GM18511 (cell line): Measurements from ENCODE around the gene SLC26A1.
"Not testable (repeated sequence)": the region's sequence is repeated elsewhere in the genome, so short reads cannot be mapped to it uniquely, and the experiment has no call there.

Experiments used
- ATAC-seq: cut with Tn5 transposase; IDR thresholded peaks from one replicate; pipeline ENCODE4 v1.9.1; 2021; ENCODE audit warnings: mild to moderate bottlenecking, moderate library complexity; ENCODE audit not compliant: unreplicated experiment

SLC26A1 gene

DNA sequence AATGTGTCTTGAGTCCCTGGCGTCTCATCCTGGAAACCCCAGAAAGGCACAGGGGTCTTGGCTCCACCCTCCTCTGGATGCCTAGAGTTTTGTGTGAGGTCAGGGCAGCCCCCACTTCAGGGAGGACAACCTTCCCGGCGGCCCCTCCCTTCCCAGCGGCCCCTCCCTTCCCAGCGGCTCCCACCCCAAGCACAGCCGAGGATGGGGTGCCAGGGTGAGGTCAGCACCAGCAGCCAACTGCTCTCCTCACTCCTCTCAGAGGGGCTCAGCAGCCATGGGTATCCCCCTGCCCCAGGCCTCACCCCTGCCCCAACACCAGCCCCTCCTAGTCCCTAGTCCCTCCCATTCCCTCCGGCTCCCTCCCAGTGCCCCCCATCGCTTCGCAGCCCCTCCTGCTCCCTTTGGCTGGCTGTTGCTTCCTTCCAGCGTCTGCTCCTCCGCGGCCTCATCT lies 37.2 kb downstream of the SLC26A1 start:
- ATAC-seq = no peak

- no peak for ATAC-seq
Observed at GRCh38 chr4:955161-955921, 37.9 kb downstream of the SLC26A1 start.

DNA sequence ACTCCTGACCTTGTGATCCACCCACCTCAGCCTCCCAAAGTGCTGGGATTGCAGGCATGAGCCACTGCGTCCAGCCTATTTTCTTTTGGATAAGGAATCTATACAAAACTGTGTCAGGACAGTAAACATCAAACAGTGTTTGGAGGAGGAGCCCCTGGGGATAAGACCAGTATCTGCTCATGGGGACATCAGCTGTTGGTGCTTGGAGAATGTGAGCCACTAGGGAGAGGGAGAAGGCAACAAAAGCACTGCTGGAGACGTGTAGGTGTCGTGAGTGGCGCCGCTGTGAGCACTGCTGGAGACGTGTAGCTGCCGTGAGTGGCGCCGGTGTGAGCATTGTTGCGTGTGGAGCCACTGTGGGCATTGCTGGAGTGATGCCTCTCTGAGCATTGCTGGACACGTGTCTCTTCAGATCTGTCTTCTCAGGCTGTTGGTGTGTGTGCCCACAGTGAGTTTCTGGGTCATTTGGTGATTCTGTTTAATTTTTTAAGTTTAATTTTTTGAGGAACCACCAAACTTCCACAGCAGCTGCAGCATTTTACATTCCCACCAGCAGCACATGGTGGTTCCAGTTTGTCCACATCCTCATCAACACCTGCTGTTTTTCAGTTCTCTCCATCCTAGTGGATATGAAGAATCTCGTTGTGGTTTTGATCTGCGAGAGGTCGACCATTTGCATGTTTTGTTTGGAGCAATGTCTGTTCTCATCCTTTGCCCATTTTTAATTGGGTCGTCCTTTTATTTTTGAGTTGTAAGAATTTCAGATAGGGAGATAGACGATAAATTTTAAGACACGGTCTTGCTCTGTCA lies 38.8 kb downstream of the SLC26A1 start:
- ATAC-seq = no peak

GRCh38 chr4:953574-953915 lies 39.7 kb downstream of the SLC26A1 start:
- ATAC-seq = no peak

- ATAC-seq = no peak
Observed at GRCh38 chr4:952881-953573, 40.2 kb downstream of the SLC26A1 start.

DNA sequence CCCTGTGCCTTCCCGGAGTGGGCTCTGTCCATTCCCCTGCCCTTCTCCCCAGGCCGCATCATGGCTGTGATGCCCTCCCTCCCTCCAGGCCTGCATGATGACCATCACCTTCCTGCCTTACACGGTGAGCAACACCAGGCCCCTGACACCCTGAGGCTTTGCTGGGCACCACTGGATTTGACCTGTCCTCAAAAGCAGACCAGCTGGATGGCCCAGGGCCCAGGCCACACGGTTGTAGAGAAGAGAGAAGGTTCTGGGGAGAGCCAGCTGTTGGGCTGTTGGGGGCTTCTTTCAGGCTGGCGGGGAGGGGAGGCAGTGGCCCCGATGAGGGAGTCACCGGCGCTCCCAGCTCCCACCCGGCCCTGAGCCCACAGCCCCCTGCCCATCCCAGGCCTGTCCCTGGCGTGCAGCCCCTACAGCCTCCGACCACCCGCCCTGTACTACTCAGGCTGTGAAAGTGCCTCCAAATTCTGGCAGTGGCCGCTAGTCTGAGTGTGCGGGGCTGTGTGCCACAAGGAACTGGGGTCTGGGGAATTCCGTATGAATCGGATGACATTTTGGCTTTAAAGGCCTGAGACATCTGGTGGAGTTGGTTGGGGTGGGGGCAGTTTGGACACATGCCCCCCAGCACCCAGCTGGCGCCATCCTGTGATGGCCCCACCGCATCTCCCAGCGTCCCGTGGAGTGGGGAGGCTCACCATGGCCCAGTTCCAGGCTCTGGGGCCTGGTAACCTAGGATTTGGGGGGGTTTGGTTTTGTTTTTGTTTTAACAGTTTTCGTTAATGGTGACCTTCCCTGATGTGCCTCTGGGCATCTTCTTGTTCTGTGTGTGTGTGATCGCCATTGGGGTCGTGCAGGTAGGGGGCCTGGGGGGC lies 41.4 kb downstream of the SLC26A1 start:
- ATAC-seq = no peak

- ATAC-seq = no peak
Observed at GRCh38 chr4:951186-951585, 42.0 kb downstream of the SLC26A1 start.

DNA sequence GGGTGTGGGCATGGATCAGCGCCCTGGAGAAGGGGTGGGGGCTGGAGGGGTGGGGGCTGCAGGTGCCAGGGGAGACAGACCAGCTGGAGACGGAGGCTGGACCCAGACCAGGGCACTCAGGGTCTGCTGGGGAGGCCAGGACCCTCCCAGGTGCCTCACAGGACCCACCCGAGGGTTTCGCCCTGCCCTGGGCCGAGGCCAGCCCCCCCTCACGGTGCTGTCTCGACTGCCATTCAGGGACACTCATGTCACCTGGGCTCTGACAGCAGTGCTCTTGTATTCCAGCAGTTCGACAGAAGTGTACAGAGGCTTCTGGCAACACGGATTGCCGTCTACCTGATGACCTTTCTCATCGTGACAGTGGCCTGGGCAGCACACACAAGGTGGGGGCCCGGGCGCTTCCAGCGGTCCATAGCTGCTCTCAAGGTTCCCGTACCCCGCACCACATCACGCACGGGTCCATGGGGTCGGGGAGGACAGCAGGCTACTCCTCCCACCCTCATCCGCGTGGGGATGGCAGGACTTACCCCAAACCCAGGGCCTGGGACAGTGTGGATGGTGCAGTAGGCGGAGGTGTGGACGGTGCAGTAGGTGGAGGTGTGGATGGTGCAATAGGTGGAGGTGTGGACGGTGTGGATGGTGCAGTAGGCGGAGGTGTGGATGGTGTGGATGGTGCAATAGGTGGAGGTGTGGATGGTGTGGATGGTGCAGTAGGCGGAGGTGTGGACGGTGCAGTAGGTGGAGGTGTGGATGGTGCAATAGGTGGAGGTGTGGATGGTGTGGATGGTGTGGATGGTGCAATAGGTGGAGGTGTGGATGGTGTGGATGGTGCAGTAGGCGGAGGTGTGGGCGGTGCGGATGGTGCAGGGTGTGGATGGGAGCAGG lies 42.8 kb downstream of the SLC26A1 start:
- ATAC-seq = no peak

GRCh38 chr4:949656-950055 lies 43.5 kb downstream of the SLC26A1 start:
- no peak for ATAC-seq

- ATAC-seq = no peak
Observed at GRCh38 chr4:948936-949300, 44.3 kb downstream of the SLC26A1 start.

DNA sequence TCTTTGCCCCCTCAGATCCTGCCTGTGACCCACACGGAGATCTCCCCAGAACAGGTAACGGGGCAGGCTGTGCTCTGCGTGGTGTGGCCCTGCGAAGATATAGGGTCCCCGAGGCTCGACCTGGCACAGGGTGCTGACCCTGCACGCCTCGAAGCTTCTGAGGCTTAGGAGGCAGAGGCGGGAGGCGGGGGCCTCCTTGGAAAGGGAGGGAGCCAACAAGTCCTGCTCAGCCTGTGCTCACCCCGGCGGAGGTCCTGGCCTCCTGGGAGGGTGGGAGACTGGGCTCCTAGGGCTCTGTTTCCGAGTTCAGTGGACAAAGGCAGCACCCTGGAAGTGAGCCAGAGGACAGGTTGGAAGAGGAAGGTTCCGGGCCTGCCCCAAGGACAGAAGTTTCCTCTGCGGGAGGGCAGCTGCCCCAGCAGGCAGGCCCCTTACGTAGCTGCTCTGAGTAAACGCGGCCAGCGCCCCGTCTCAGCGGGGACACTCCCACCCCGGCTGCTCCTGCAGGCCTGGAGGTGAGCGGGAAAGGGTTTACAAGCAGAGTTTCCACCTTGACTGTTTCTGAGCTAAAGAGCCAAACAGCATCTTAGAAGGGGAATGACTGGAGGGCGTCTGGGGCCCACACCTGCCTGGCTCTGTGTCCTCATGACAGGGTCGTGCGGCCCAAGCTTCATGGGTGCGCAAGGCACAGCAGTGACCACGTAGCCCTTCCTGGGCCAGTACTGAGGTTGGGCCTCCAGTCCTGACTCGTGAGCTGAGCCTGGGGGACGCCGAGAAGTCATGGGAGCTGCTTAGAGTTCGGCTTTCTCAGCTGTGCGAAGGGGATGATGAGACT lies 44.9 kb downstream of the SLC26A1 start:
- no peak for ATAC-seq

DNA sequence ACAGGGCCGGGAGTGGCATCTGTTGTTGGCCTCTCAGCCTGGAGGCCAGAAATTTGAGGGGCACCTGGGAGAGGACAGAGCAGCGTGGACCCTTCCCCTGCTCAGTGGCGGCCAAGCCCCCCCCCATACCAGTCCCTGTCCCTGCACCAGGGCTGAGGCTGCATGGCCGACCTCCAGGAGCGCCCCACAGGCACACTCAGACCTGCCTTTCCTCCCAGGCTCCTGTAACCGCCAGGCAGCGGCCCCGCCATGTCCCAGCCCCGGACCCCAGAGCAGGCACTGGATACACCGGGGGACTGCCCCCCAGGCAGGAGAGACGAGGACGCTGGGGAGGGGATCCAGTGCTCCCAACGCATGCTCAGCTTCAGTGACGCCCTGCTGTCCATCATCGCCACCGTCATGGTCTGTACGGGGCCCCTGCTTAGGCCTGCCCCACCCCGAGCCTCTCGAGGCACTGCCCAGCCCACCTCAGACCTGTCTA lies 45.7 kb downstream of the SLC26A1 start:
- no peak for ATAC-seq

- ATAC-seq = no peak
Observed at GRCh38 chr4:946517-947471, 46.4 kb downstream of the SLC26A1 start.

DNA sequence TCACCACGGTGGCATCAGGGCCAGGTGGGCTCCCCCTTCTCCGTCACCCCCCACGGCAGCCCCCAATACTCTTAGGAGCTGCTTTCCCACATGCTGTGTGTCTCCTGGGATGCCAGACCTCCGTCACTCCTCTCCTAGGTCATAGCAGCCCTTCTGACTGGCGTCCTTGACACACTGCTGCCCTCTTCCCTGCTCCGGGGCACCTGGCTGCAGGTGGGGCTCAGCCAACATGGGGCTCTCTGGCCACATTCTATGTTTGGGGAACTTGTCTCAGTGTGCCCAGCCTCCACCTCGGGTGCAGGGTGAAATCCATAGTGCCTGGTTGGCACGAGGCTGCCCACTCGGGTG lies 47.1 kb downstream of the SLC26A1 start:
- no peak for ATAC-seq

DNA sequence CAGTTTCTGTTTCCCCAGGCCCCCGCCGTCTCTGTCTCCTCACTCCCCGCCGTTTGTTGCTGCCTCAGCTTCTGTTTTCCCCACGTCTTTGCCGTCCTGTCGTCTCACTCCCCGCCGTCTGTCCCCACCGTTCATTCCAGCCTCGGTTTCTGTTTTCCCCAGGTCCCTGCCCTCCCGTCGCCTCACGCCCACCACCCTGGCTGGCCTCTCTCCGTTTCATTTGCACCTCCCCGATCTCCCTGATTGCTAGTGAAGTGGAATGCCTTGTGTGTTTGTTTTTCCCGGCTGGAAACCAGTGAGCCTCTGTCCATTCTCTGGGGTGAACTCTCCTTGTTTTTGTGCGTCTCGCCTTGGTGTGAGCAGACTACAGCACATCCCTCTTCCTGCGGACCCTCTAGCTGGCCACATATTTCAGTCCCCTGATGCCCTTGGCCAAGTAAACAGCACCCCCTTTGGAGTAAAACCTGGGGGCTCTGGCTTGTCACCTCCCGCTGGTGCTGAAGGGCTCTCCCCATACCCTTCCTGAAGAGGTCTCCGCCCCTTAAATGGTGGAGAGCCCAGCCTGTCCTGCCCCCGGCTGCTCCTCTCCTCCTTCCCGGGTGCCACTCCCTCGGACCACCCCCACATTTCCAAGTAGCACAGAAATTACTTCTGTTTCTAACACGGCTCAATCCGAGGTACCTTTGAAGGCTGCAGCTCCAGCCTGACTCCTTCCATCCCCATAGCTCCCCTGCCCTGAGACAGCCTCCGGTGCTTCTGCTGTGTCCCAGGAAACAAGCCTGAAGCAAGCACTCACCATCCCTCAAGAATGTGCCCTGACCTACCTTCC lies 47.7 kb downstream of the SLC26A1 start:
- no peak for ATAC-seq

DNA sequence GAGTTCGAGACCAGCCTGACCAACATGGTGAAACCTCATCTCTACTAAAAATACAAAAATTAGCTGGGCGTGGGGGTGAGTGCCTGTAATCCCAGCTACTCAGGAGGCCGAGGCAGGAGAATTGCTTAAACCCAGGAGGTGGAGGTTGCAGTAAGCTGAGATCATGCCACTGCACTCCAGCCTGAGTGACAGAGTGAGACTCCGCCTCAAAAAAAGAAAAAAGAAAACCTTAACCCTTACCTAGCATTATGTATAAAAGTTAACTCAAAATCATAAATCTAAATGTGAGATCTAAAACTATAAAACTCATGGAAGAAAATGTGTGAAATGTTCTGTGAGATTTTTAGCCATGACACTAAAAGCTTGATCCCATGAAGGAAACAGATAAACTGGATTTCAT lies 53.7 kb downstream of the SLC26A1 start:
- ATAC-seq = not testable (repeated sequence)
